Dermis microvascular lymphatic vessel endothelial cell (primary cell): ENCODE measurements around the gene QRICH2. TPM values are rescaled to one million over a fixed set of nuclear protein-coding genes. Genes with fewer than 3 reads are reported as not detected.

ENCODE experiments used
- DNase-seq, 2 donors: peaks; one replicate each; pipeline versions ENCODE4 v3.0.0 to v3.0.0-alpha.2; 2010; ENCODE audit warnings: low read depth in 2 of 2
- total RNA-seq: library from RNA; depleted of rRNA; stranded (reverse); fragments of >200 nt; gene quantifications from 2 replicates; pipeline ENCODE4 v1.2.1, GENCODE V29; 2014

The QRICH2 gene
- total RNA-seq, 1 donor from 2014 or later: 5.6 TPM

- DNase-seq: peak; percentile 36 to 70
These were observed 28.9 kb downstream of the QRICH2 start for GRCh38 chr17:76278952-76279741.

DNA sequence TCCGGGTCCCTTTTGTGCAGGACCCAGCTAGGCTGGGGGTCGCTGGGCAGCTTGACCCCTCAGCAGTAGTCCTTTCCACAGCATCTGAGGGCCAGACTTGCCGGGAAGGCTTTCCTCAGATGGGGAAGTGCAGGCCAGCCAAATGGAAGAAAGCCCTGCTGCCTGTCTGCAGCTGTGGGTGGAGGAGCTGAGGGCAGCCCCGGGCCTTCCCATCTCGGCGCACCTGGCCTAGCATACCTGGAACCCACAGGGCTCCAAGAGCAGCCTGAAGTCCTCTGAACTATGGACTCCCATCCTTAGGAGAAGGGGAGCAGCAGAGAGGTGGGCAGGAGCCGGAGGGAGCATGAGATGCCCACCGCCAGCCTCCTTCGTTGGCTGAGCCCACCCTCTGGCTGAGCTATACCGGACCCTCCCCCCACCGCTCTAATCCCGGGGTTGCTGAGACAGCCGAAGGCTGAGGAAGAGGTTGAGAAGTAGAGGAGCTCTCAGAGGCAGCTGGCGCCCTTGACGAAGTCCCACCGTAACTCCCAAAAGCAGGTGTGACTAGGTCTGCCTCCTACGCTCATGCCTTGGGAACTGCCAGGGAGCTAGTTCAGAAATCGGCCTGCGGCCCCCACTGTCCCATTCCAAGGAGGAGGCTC is 29.7 kb downstream of the QRICH2 start:
- DNase-seq: no peak

DNA sequence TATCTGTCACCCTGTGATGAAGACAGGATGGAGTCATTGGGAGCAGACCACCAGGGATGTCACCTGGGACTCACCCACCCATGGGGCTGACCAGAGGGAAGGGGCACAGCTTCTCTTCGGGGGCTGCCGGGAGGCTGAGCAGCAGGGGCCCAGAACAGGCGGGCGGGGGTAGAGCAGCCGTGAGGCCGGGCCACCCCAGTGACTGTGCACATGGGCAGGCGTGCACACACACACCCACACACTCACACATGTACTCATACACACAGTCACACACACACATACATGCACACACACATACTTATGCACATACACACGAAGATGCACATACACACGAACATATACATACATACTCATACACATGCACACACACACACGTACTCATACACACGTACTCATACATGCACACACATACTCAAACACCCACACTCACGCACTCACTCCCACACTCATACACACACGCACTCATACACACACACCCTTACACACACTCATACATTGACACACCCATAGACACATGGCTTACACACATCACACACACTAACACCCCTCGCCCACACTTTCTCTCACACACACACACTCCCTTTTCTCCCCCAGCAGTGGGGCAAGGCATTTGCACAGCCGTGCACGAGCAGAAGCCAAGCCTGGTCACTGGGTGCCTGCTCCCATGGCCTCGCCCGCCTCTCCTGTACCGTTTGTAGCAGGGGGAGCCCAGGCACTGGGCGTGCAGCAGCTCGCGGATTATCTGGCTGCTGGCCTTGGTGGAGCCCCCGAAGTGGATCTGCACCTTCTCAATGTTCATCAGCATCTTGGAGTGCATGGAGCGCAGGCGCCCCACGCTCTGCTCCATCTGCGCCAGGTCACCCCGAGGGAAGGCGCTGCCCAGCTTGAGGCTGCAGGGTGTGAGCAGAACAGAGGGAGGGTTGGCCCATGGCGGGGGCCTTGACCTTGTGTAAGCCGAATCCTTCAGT is 30.5 kb downstream of the QRICH2 start:
- DNase-seq: no peak

GRCh38 chr17:76276461-76277299 is 31.4 kb downstream of the QRICH2 start:
- no peak for DNase-seq

- no peak for DNase-seq
These were observed 32.0 kb downstream of the QRICH2 start for GRCh38 chr17:76276069-76276431.

GRCh38 chr17:76275382-76276068 is 32.6 kb downstream of the QRICH2 start:
- DNase-seq: no peak

DNA sequence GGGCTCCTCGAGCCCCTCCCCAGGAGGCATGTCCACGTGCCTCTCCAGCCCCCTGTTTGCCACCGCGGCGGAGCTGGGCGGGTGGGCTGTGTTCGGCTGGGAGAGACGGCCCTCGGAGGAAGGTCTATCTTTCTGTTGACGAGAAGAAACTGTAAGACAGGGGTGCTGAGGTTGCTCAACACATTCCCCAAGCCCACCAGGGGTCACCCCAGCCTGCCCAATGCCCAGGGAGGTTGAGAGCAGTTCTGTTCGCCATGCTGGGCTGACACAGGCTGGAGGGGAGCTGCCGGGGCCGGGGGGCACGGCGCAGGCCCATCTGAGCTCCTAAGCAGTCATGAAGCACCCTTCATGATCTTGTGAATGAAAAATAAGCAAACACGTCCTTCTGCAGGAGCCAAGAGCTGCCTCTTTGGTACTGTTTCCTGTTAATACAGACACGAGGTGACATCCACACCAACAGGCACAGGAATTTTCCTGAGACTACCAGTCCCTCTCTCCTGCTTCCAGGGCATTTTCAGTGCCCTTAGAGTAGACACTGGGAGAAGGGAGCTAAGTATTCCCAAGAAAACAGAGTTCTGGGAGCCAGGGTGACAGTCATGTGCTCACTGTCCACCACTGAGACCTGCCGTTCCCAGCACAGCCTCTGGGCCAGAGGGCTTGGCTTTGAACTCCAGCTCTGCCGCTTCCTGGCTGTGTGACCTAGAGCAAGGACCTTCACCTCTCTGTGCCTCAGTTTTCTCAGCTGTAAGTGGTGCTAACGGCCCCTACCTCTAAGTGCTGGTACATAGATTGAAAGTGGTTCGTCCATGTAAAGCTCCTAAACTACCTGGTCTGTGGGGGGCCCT is 33.7 kb downstream of the QRICH2 start:
- no peak for DNase-seq

DNA sequence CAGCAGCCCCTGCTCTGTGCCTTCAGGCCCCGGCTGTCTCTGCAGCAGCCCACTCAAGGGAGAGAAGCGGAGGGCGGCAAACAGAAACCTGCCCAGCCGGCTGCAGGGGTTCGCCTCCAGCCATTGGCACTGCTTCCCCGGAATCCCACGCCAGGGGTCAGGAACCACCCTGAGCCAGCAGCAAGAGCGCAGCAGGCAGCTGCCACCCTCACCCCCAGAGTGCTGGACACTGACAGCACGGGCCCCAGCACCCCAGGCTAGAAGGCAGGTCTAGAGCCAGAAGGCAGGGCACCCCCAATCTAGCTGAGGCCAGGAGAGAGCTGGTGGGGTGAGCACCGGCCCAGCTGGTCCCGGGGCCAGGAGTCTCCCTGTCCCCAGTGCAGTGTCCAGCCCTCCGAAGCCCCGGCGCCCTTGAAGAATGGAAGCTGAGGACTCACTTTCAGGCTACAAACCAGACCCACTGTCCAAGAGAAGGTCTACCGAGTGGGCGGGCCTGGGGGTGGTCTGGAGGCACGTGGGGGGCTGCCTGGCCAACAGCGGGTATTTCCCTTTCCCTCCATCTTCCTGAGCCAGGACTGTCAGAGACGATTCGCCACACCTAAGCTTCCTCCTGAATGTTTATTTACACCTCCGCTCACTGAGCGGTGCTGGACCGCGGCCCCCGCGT is 34.5 kb downstream of the QRICH2 start:
- no peak for DNase-seq

- no peak for DNase-seq
These were observed 35.3 kb downstream of the QRICH2 start for GRCh38 chr17:76272541-76273444.

DNA sequence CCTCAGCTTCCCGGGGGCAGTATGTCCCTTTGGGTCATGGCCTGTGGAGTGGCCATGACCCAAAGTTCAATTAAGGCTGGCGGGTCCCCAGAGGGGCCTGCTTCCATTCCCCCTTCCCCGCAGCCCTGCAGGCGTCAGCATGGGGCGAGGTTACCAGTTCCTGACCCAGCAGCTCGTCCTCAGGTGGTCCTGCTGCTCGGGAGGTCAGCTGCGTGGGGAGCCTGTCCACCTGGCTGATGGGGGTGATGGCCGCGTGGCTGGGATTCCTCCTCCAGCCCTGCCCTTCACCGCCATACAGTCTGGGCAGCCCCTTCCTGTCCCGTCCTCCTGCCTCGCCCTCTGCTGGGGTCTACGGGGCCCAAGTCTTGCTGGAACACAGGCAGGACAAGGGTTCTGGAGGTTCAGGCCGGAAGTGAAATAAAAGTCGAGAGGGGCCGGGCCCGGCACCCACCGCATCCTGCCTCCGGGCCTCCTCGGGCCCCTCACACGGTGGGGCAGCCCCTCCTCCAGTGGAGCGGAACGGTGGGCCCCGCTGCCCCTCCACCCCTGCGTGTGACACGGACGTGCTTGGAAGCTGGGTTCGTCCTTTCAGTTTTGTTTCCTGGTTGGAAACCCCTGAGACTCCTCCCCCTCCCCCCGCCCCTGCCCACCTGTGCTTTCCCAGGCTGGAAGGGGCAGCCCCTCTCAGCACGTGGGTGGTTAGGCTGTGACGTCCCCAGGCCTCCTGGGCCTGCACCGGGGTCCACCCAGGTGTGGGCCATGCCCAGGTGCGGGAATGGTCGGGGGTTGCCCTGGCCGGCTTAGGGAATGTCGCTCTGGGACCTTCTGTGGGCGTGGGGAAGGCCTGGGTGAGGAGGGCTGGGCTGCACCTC is 36.2 kb downstream of the QRICH2 start:
- DNase-seq: peak in 1 of 2 donors; percentile 31

DNA sequence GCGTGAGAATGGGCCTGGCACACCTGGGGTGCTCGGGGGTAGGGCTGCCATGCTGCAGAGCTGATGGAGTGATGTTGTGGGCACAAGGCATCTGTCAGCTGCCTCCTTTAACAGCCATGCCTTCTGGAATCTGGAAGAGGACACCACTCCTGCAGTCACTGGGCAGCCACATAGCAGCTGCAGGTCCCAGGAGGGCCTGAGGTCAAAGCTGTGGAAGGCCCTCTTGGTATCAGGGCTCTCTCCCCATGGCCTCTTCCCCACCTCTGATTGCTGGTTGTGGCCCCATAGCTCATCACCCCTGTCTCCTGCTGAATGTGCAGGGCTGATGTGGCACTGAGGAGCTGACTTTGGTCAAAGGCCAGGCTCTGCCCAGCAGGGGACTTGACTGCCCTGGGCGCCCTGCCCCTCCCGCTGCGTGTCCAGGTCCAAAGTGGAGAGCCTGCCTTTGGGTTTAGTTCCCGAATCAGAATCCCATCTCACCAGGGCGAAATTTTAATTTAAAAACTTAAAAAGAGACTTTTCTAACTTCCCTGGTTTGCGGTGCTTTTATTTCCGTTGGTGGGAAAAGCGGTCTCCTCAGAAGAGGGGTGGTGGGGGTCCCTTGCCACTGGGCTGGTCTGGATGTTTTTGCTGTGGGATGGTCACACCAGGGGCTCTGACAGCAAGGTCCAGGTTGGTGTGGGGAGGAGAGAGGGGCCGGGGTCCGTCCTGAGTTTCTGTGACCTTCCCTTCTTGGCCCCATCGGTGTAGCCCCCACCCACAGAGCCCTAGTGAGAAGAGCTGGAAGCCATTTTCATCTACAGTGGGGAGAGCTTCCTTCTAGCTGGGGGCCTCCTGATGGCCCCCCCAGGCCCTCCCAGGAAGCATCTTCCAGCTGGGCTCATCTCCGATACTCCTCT is 37.1 kb downstream of the QRICH2 start:
- DNase-seq: no peak

- DNase-seq: no peak
These were observed 37.9 kb downstream of the QRICH2 start for GRCh38 chr17:76270127-76270592.

DNA sequence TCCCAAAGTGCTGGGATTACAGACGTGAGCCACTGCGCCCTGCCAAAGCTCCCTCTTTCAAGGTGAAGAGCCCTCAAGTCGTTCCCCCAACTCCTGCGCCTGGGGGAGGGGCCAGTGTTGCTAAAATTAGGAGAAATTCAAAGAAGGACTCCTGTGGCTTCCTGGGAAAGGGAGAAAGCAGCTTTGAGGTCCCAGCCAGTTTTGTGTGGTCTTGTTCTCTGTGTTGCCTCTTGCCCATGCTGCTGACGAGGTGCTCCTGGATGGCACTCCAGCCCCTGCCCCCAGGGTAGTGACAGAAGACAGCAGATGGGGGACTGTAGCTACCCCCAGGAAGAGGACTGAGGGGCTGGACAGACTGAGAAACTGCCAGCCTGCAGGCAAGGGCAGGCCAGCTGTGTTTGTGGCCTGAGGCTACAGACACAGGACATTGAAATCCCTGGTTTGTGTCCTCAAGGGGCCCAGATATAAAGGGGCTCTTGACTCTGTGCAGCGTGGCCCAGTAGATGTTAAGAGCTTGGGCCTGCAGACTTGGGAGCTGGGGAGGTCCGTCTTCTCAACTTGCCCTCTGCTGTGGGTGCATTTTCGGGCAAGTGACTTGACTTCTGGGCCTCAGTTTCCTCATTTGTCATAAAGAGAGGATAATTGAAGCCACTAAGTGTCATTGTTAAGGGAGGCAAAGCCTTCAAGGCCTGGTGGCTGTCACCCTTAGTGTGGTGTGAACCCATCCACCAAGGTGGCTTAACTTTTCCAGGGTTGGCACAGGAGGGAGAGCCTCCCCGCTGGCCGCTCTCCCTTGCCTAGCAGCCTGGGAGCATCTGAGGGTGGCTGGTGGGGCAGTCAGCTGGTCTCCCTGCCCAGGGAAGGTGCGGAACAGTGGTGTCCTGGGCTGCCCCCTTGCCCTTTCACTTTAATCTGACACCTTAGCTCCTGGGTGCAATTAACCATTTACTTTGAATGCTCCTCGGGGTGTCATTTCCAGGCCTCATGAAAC is 38.8 kb downstream of the QRICH2 start:
- no peak for DNase-seq

GRCh38 chr17:76268015-76268749 is 39.9 kb downstream of the QRICH2 start:
- DNase-seq: peak; percentile 65 to 76
